H1 (cell line): Measurements from ENCODE around the gene KIF26B.

ENCODE experiments used
- EGR1 ChIP-seq: IDR thresholded peaks from 2 replicates; pipeline ENCODE4 v1.6.1; 2011; ENCODE audit warnings: low read depth, low read length, borderline replicate concordance
- POLR2AphosphoS5 ChIP-seq: IDR thresholded peaks from 2 replicates; pipeline ENCODE4 v1.6.1; 2011; ENCODE audit warnings: low read depth, low read length
- TF ChIP-seq, protein P1 (sequence below), 3 experiments: IDR thresholded peaks; 1 replicate in 2 of 3; 2 replicates in 1 of 3; pipeline versions ENCODE4 v1.5.1 to v1.6.1; 2011; ENCODE audit warnings: low read length in 3 of 3, mild to moderate bottlenecking in 3 of 3, inconsistent platforms in 2 of 3, low read depth in 1 of 3, moderate library complexity in 1 of 3; ENCODE audit not compliant: insufficient read depth in 1 of 3; ENCODE audit errors: control extremely low read depth in 1 of 3

DNA sequence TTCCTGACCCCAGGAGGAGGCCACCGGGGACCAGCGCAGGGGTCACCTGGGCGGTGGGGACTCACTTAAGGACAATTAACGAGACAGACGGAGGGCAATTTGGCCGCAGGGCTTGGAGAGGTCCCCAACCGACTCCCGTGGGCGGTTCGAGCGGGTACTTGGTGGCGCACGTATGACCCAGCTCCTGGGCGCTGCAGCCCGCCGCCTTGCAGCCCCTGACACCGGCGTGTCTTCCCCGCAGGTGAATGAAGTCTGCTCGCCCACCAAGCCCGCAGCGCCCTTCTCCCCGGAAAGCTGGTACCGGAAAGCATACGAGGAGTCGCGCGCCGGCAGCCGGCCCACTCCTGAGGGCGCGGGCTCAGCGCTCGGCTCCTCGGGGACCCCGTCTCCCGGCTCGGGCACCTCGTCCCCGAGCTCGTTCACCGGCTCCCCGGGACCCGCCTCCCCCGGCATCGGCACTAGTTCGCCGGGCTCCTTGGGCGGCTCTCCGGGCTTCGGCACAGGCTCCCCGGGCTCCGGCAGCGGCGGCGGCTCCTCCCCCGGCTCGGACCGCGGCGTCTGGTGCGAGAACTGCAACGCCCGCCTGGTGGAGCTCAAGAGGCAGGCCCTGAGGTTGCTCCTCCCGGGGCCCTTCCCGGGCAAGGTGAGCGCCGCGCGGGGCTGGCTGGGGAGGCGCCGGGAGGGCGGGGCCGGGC lies 1.4 kb downstream of the KIF26B start:
- TF ChIP-seq EGR1 (0 out of 2 replicates have a peak, but pooled peaks have one; percentile 34), POLR2AphosphoS5 (no peak)
- TF ChIP-seq, protein P1, sequence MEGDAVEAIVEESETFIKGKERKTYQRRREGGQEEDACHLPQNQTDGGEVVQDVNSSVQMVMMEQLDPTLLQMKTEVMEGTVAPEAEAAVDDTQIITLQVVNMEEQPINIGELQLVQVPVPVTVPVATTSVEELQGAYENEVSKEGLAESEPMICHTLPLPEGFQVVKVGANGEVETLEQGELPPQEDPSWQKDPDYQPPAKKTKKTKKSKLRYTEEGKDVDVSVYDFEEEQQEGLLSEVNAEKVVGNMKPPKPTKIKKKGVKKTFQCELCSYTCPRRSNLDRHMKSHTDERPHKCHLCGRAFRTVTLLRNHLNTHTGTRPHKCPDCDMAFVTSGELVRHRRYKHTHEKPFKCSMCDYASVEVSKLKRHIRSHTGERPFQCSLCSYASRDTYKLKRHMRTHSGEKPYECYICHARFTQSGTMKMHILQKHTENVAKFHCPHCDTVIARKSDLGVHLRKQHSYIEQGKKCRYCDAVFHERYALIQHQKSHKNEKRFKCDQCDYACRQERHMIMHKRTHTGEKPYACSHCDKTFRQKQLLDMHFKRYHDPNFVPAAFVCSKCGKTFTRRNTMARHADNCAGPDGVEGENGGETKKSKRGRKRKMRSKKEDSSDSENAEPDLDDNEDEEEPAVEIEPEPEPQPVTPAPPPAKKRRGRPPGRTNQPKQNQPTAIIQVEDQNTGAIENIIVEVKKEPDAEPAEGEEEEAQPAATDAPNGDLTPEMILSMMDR (IDR thresholded peaks at IDR 0.05; ENCODE audit: control extremely low read depth in 1 of 3, insufficient read depth in 1 of 3, low read depth in 1 of 3, low read length in 3 of 3): peak; percentile 70 to 82 (median 71)
